ENCODE data around the gene SIAH3.
A peak's percentile ranks its signal among the peaks of the same experiment; 100 is the strongest.
"Not testable (repeated sequence)": the region's sequence is repeated elsewhere in the genome, so short reads cannot be mapped to it uniquely, and the experiment has no call there.

The SIAH3 gene

GRCh38 chr13:45878966-45879365 lies 27.4 kb upstream of the SIAH3 start:
- DNase-seq (ENCODE audit: extremely low read depth, low read depth): no peak
- no peak overlapping the region for H3K4me3 ChIP-seq (replicated peaks; ENCODE audit: low read depth, low read length)
- TF ChIP-seq, protein P1, sequence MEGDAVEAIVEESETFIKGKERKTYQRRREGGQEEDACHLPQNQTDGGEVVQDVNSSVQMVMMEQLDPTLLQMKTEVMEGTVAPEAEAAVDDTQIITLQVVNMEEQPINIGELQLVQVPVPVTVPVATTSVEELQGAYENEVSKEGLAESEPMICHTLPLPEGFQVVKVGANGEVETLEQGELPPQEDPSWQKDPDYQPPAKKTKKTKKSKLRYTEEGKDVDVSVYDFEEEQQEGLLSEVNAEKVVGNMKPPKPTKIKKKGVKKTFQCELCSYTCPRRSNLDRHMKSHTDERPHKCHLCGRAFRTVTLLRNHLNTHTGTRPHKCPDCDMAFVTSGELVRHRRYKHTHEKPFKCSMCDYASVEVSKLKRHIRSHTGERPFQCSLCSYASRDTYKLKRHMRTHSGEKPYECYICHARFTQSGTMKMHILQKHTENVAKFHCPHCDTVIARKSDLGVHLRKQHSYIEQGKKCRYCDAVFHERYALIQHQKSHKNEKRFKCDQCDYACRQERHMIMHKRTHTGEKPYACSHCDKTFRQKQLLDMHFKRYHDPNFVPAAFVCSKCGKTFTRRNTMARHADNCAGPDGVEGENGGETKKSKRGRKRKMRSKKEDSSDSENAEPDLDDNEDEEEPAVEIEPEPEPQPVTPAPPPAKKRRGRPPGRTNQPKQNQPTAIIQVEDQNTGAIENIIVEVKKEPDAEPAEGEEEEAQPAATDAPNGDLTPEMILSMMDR (IDR thresholded peaks at IDR 0.05; ENCODE audit: low read depth, low read length, missing control alignments): no peak

DNA sequence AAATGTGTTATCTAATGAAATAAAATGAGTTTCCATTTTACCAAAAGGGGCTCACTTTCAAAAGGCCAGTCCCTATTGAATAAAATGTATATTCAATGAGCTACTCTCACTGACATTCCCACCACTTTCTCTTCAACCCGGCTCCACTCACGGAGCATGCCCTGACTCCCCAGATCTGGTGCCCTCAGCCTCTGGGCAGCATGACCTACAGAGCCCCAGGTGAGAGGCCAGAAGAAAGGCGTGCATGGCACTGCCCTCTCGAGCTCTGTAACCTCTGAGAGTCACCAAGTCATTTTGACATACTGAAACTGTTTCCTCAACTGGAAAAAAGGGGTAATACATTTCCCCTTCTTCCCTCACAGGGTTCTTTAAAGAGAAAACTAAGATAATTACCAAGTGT lies 25.2 kb upstream of the SIAH3 start:
- TF ChIP-seq, protein P1 (IDR thresholded peaks at IDR 0.05; ENCODE audit: low read depth, low read length, missing control alignments): no peak
- no peak for DNase-seq (ENCODE audit: extremely low read depth, low read depth)
- H3K4me3 ChIP-seq (replicated peaks; ENCODE audit: low read depth, low read length): no peak overlapping the region

DNA sequence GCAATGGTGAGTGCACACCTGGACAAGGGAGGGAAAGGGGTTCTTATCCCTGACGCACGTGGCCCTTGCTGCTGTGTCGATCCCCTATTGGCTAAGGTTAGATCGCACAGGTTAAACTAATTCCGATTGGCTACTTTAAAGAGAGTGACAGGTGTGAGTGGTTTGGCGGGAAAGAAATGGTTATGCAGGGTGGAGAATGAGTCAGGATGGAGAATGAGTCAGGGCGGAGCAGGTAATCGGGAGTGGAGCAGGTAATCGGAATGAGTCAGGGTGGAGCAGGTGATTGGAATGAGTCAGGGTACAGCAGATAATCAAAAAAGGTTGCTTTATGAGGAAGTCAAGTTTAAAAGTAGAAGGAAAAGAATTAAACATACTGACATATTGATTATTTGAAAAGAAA lies 24.4 kb upstream of the SIAH3 start:
- H3K4me3 ChIP-seq (replicated peaks; ENCODE audit: low read depth, low read length): no peak overlapping the region
- no peak for DNase-seq (ENCODE audit: extremely low read depth, low read depth)
- TF ChIP-seq, protein P1 (IDR thresholded peaks at IDR 0.05; ENCODE audit: low read depth, low read length, missing control alignments): no peak

DNA sequence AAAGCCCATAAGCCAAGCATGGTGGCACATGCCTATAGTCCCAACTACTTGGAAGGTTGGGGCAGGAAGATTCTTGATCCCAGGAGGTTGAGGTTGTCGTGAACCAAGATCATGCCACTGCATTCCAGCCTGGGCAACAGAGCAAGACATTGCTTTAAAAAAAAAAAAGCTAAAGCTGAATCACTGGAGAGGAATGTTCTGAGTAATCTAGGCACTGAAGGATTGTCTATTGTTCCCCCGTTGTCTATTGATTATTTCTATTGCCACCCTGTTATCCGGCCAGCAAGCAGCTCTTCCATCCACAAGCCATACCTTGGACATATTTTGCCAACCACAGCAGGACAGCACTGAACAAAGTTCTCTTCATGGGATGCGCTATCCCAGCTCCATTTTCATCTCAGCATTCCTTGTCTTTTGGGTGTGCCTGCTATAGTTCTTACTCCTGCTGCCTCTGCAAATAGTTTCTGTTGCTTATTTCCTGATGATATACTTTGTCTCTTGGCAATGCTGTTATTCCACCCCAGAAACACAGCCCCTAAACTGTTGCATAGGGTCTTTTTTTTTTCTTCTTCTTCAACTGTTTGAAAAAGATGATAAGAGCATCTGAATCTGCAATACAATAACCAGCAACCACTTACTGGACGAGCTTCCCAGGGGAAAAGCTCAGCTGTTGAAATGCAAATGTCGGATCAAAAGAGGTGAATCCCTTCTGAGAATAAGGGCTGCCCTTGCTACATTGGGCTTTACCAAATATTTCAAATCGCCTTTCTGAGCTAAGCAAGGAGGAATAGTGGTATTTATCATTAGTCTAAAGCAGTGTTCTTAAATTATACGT lies 22.2 kb upstream of the SIAH3 start:
- no peak overlapping the region for H3K4me3 ChIP-seq (replicated peaks; ENCODE audit: low read depth, low read length)
- TF ChIP-seq, protein P1 (IDR thresholded peaks at IDR 0.05; ENCODE audit: low read depth, low read length, missing control alignments): no peak
- DNase-seq (ENCODE audit: extremely low read depth, low read depth): no peak

DNA sequence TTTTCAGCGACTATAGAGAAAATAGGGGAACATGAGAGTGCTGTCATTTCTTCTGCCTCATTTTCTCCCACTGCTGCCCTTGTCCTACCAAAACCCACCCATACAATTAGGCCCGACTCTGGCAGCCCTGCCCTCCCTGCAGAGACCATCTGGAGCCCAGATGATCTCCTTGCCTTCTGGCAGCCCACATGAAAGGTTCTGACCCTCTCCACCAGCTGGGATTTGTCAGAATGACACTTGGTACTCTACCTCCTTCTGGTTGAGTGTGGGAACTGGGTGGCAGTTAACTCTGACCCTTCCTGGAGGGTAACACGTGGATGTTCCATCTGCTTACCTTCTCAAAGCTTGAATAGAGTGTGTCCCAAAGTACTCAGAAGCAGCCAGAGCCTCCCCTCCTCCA lies 21.0 kb upstream of the SIAH3 start:
- TF ChIP-seq, protein P1 (IDR thresholded peaks at IDR 0.05; ENCODE audit: low read depth, low read length, missing control alignments): no peak

DNA sequence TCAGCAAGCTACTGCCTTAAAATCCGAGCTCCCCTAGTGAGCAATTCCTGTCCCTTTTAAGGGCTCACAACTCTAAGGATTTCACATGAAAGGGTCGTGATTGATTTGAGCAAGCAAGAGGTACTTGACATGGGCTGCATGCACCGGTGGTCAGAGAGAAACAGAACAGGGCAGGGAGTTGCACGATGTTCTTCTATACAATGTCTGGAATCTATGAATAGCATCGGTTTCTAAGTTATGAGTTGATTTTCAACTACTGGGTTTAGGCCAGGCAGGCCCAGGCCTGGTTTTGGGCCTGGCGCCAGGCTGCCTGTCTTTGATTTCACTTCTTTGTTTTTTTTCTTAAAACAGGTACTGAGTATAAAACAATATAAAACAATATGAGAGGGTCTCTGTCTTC lies 19.6 kb upstream of the SIAH3 start:
- not testable (repeated sequence) for DNase-seq (ENCODE audit: extremely low read depth, low read depth); H3K4me3 ChIP-seq (replicated peaks; ENCODE audit: low read depth, low read length)

More for the DNA sequence above, 21.0 kb upstream of the SIAH3 start:
- peak; percentile 9 for DNase-seq (ENCODE audit: extremely low read depth, low read depth)
- H3K4me3 ChIP-seq (replicated peaks; ENCODE audit: low read depth, low read length): no peak overlapping the region

- TF ChIP-seq, protein P1 (IDR thresholded peaks at IDR 0.05; ENCODE audit: low read depth, low read length, missing control alignments): no peak
- DNase-seq (ENCODE audit: extremely low read depth, low read depth): no peak
- H3K4me3 ChIP-seq (replicated peaks; ENCODE audit: low read depth, low read length): no peak overlapping the region
These were observed 18.7 kb upstream of the SIAH3 start for GRCh38 chr13:45870232-45870631.
